SK-N-SH treated with all-trans-retinoic acid at 6 μM for 48 hours (cell line): ENCODE data around the gene PRR12.

Experiments
- ATAC-seq: fragments of 200-7000 bp; cut with Tn5 transposase; 3 replicates; pipeline ENCODE4 v1.9.1; 2020; ENCODE audit warnings: mild to moderate bottlenecking, moderate library complexity
- ARNTL ChIP-seq: fragments of 450-650 bp; formaldehyde crosslinking; IDR thresholded peaks from 2 replicates; pipeline ENCODE4 v1.5.0; 2020; ENCODE audit warnings: low read depth, mild to moderate bottlenecking, moderate library complexity, borderline replicate concordance
- BACH2 ChIP-seq: fragments of 250-450 bp; sonication (Bioruptor Pico); IDR thresholded peaks from 2 replicates; pipeline ENCODE4 v1.9.0; 2021; ENCODE audit warnings: mild to moderate bottlenecking, borderline replicate concordance
- CREB5 ChIP-seq: fragments of 250-450 bp; sonication (Bioruptor Pico); IDR thresholded peaks from 2 replicates; pipeline ENCODE4 v1.5.1; 2020; ENCODE audit warnings: low read depth, mild to moderate bottlenecking, moderate library complexity
- CSDC2 ChIP-seq: fragments of 250-450 bp; sonication (Bioruptor Pico); IDR thresholded peaks from 2 replicates; pipeline ENCODE4 v1.5.0; 2020; ENCODE audit warnings: mild to moderate bottlenecking, moderate library complexity
- CSRNP3 ChIP-seq: fragments of 250-450 bp; sonication (Bioruptor Pico); IDR thresholded peaks from 2 replicates; pipeline ENCODE4 v1.5.1; 2021; ENCODE audit warnings: mild to moderate bottlenecking, moderate library complexity
- ESRRG ChIP-seq: fragments of 250-450 bp; sonication (Bioruptor Pico); IDR thresholded peaks from 2 replicates; pipeline ENCODE4 v1.6.1; 2021; ENCODE audit warnings: mild to moderate bottlenecking
- ISL1 ChIP-seq: fragments of 250-450 bp; sonication (Bioruptor Pico); IDR thresholded peaks from 2 replicates; pipeline ENCODE4 v2.1.2; 2022; ENCODE audit warnings: mild to moderate bottlenecking, moderate library complexity
- OSR1 ChIP-seq: fragments of 250-450 bp; sonication (Bioruptor Pico); IDR thresholded peaks from 2 replicates; pipeline ENCODE4 v1.8.0; 2022; ENCODE audit warnings: moderate library complexity, mild to moderate bottlenecking, inconsistent platforms
- PPARA ChIP-seq: fragments of 250-450 bp; sonication (Bioruptor Pico); IDR thresholded peaks from 2 replicates; pipeline ENCODE4 v1.5.0; 2020; ENCODE audit warnings: mild to moderate bottlenecking, borderline replicate concordance
- RARB ChIP-seq: fragments of 250-450 bp; sonication (Bioruptor Pico); IDR thresholded peaks from 2 replicates; pipeline ENCODE4 v1.8.0; 2021; ENCODE audit warnings: mild to moderate bottlenecking, moderate library complexity
- SNAI2 ChIP-seq: fragments of 250-450 bp; sonication (Bioruptor Pico); IDR thresholded peaks from 2 replicates; pipeline ENCODE4 v1.5.0; 2020; ENCODE audit warnings: mild to moderate bottlenecking, moderate library complexity
- TCF4 ChIP-seq: fragments of 250-450 bp; sonication (Bioruptor Pico); IDR thresholded peaks from 2 replicates; pipeline ENCODE4 v1.8.0; 2021; ENCODE audit warnings: mild to moderate bottlenecking, moderate library complexity, borderline replicate concordance
- TOX ChIP-seq: fragments of 250-450 bp; sonication (Bioruptor Pico); IDR thresholded peaks from 2 replicates; pipeline ENCODE4 v1.8.0; 2021; ENCODE audit warnings: mild to moderate bottlenecking, moderate library complexity, borderline replicate concordance
- TSHZ2 ChIP-seq: fragments of 250-450 bp; sonication (Bioruptor Pico); IDR thresholded peaks from 2 replicates; pipeline ENCODE4 v1.5.0; 2020; ENCODE audit warnings: mild to moderate bottlenecking, moderate library complexity
- ZC3H10 ChIP-seq: fragments of 250-450 bp; sonication (Bioruptor Pico); IDR thresholded peaks from 2 replicates; pipeline ENCODE4 v1.5.1; 2021; ENCODE audit warnings: mild to moderate bottlenecking, moderate library complexity
- ZFP3 ChIP-seq: fragments of 250-450 bp; sonication (Bioruptor Pico); IDR thresholded peaks from 2 replicates; pipeline ENCODE4 v1.5.0; 2020; ENCODE audit warnings: mild to moderate bottlenecking, moderate library complexity
- ZNF70 ChIP-seq: fragments of 450-650 bp; formaldehyde crosslinking; IDR thresholded peaks from 2 replicates; pipeline ENCODE4 v1.5.0; 2020; ENCODE audit warnings: mild to moderate bottlenecking, moderate library complexity
- ZNF8 ChIP-seq: fragments of 450-650 bp; formaldehyde crosslinking; IDR thresholded peaks from 2 replicates; pipeline ENCODE4 v1.5.0; 2020; ENCODE audit warnings: mild to moderate bottlenecking, moderate library complexity
- TF ChIP-seq, protein P1 (sequence below): fragments of 250-450 bp; sonication (Bioruptor Pico); IDR thresholded peaks from 2 replicates; pipeline ENCODE4 v1.8.0; 2021; ENCODE audit warnings: low read depth, mild to moderate bottlenecking, moderate library complexity, borderline replicate concordance
- TF ChIP-seq, protein P2 (sequence below): fragments of 250-450 bp; sonication (Bioruptor Pico); IDR thresholded peaks from 2 replicates; pipeline ENCODE4 v1.8.0; 2020; ENCODE audit warnings: mild to moderate bottlenecking, moderate library complexity, borderline replicate concordance

The PRR12 gene

DNA sequence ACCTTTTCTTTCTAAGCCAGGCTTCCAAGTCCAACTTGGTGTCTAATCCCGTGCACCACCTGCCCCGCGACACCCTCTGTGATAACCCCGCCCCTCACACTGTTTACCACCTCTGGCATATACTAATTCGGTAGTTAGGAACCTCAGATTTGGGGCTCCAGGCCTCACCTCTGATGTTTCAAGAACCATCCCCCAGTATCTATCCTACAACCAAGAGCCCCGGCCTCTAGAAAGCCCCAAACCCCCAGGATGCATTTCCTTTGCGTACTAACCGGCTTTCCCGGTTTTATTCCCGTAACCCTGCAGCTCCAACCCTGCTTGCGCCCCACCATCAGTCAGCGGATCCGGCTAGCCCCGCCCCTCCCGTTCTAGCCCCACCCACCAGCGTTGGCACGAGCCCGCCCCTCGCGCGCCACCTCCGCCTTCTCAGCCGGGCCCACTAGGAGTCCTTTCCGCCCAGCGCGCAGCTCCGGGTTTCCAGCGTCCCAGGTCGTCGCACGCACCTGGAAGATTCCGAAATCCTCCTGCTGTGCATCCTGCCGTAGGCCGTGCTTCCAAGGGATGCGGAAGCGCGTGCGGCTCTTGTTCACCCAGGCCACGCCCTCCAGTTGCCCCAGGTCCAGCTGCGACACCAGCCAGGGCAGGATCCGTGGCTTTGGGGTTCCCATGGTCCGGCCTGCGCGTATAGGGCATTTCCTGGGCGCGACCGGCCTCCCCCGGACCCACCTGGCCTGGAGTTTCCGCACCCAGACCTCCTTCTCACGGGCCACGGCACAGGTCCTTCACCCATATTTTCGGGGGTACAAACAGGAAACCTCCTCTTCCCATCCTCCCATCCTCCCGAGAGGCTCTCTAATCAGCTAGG is 73.4 kb downstream of the PRR12 start:
- TF ChIP-seq RARB (CRISPR knock-in tag): no peak
- TF ChIP-seq ESRRG (CRISPR knock-in tag): peak; percentile 55; the same call in 1 of the 2 replicates
- TF ChIP-seq OSR1 (CRISPR knock-in tag): no peak
- peak; percentile 77 for ATAC-seq

GRCh38 chr19:49665036-49665350 is 74.0 kb downstream of the PRR12 start:
- no peak; the same call in 2 of the 3 replicates for ATAC-seq
- no peak for TF ChIP-seq ZNF70 (CRISPR knock-in tag)
- TF ChIP-seq CSRNP3 (CRISPR knock-in tag): no peak
- TF ChIP-seq ESRRG (CRISPR knock-in tag): no peak
- no peak for TF ChIP-seq BACH2 (CRISPR knock-in tag)
- no peak for TF ChIP-seq CSDC2
- no peak for TF ChIP-seq ARNTL (CRISPR knock-in tag)
- no peak for TF ChIP-seq SNAI2 (CRISPR knock-in tag)
- no peak for TF ChIP-seq ISL1 (CRISPR knock-in tag)
- no peak for TF ChIP-seq ZC3H10 (CRISPR knock-in tag)
- no peak for TF ChIP-seq CREB5
- TF ChIP-seq, protein P1, sequence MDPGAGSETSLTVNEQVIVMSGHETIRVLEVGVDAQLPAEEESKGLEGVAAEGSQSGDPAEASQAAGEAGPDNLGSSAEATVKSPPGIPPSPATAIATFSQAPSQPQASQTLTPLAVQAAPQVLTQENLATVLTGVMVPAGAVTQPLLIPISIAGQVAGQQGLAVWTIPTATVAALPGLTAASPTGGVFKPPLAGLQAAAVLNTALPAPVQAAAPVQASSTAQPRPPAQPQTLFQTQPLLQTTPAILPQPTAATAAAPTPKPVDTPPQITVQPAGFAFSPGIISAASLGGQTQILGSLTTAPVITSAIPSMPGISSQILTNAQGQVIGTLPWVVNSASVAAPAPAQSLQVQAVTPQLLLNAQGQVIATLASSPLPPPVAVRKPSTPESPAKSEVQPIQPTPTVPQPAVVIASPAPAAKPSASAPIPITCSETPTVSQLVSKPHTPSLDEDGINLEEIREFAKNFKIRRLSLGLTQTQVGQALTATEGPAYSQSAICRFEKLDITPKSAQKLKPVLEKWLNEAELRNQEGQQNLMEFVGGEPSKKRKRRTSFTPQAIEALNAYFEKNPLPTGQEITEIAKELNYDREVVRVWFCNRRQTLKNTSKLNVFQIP (CRISPR knock-in tag): no peak
- TF ChIP-seq, protein P2, sequence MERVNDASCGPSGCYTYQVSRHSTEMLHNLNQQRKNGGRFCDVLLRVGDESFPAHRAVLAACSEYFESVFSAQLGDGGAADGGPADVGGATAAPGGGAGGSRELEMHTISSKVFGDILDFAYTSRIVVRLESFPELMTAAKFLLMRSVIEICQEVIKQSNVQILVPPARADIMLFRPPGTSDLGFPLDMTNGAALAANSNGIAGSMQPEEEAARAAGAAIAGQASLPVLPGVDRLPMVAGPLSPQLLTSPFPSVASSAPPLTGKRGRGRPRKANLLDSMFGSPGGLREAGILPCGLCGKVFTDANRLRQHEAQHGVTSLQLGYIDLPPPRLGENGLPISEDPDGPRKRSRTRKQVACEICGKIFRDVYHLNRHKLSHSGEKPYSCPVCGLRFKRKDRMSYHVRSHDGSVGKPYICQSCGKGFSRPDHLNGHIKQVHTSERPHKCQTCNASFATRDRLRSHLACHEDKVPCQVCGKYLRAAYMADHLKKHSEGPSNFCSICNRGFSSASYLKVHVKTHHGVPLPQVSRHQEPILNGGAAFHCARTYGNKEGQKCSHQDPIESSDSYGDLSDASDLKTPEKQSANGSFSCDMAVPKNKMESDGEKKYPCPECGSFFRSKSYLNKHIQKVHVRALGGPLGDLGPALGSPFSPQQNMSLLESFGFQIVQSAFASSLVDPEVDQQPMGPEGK (CRISPR knock-in tag): no peak
- no peak for TF ChIP-seq PPARA (CRISPR knock-in tag)
- no peak for TF ChIP-seq ZFP3
- no peak for TF ChIP-seq TCF4
- TF ChIP-seq TOX (CRISPR knock-in tag): no peak
- no peak for TF ChIP-seq RARB (CRISPR knock-in tag)
- TF ChIP-seq TSHZ2: no peak
- no peak for TF ChIP-seq ZNF8

DNA sequence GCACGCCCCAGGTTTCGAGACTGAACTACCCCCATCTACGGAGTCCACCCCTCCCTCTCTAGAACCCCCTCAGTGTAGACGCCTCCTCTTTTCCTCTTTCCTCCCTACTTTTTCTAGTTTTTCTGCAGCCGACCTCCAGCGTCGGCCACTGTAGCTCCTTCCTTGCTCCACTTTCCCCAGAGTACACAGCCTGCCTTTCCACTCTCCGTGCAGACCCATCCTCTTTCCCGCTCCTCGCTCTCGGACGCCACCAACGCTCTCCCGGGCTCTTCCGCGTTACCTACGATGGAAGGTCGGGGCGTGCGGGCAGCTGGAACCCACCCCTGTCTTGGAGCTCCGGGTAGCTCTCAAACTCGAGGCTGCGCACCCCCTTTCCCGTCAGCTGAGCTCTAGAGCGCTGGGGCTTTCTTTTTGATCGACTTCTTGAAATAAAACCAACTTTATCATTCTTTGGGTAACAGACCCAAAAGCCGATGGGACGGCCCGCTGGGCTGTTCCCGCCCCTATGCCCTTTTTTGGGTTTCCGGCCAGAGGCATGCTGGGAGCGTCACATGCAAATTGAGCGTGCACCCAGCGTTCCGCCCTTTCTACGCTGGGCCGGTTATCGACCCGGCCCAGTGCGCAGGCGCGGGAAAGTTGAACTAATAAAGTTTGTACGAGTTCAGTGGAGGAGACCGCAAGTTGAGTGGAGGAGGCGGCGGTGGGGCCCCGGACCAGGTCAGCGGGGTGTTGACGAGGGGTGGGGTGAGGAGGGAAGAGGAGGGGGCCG is 74.6 kb downstream of the PRR12 start, which contains the start of the genes BCL2L12 and IRF3:
Gene BCL2L12 (plus strand): TSS at position 583 of the 769 bp plus-strand sequence. CDS start 760 bp downstream, outside the sequence.
Gene IRF3 (minus strand): TSS at position 507 of the 769 bp plus-strand sequence. CDS start 1,019 bp downstream, outside the sequence.
- no peak for TF ChIP-seq RARB (CRISPR knock-in tag)
- TF ChIP-seq, protein P2 (CRISPR knock-in tag): 0 out of 2 replicates have a peak, but pooled peaks have one; percentile 15
- TF ChIP-seq TOX (CRISPR knock-in tag): no peak
- TF ChIP-seq, all 23 proteins: peak for 1
- peak; percentile 88 for ATAC-seq
